ENCODE data around the gene TMEM98.

The TMEM98 gene

DNA sequence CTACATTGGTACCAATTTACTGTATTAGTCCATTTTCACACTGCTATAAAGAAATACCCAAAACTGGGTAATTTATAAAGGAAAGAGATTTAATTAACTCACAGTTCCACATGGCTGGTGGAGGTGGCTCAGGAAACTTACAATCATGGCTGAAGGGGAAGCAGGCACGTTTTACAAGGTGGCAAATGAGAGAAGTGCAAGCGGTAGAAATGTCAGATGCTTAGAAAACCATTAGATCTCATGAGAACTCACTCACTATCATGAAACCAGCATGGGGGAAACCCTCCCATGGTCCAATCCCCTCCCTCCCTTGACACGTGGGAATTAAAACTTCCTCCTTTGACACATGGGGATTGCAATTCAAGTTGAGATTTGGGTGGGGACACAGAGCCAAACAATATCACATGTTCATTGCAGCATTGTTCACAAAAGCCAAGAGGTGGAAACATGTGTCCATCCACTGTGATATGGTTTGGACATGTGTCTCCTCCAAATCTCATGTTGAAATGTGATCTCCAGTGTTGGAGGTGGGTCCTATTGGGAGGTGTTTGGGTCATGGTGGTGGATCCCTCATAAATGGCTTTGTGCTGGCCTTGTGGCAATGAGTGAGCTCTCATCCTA lies 60.6 kb downstream of the TMEM98 start:
- H3K9me3 ChIP-seq (ENCODE audit: control insufficient read depth in 1 of 2, low read length in 2 of 2): peaks cover 4 to 8% of the 10 kb centered on the region in 2 donors
- H3K4me3 ChIP-seq (ENCODE audit: low read depth in 1 of 2, low read length in 2 of 2): no peak overlapping the region
- no peaks in the 10 kb centered on the region for H3K27me3 ChIP-seq (ENCODE audit: control insufficient read depth in 1 of 2, insufficient read depth in 2 of 2, low read length in 2 of 2)
- H3K36me3 ChIP-seq (ENCODE audit: control insufficient read depth in 1 of 2, insufficient read depth in 2 of 2, low read length in 2 of 2): no peaks in the 10 kb centered on the region
- peaks cover 7 to 21% of the 10 kb centered on the region in 2 donors for H3K4me1 ChIP-seq (ENCODE audit: control insufficient read depth in 1 of 2, insufficient read depth in 2 of 2, low read length in 2 of 2)
- no peak overlapping the region for H3K27ac ChIP-seq (ENCODE audit: low read depth, low read length)
- no peak overlapping the region for H3K9ac ChIP-seq (ENCODE audit: low read depth in 1 of 2, low read length in 2 of 2)

DNA sequence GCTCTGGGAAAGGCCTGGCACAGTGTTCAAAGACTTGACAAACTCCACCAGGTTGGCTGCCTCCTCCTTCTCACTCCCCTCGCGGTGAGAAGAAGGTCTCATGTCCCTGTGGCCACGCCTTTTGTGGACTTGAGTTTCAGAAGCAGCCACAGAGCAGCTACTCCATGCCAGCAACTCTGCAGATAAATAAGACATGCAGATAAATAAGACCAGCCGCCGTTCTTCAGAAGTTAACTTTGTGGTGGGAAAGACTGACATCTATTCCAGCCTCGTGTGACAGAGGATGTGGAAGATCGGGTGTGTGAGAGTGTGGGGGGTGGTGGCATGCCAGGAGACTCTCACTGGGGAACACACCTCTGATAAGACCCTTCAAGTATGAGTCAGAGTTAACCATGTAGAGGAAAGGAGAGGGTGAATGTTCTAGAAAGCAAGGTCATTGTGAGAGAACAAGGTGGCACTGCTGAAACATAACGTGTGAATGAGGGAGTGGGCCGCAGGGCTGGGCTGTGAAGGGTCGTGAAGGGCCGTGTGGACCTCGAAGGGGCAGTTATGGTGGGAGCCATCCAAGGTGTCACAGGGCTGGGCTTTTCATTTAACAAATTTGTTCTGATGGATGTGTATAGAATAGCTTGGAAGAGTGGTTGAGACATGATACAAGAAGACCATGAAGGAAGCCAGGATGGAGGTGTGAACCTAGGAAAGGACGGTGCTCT lies 64.5 kb downstream of the TMEM98 start:
- no peak overlapping the region for H3K9ac ChIP-seq (ENCODE audit: low read depth in 1 of 2, low read length in 2 of 2)

DNA sequence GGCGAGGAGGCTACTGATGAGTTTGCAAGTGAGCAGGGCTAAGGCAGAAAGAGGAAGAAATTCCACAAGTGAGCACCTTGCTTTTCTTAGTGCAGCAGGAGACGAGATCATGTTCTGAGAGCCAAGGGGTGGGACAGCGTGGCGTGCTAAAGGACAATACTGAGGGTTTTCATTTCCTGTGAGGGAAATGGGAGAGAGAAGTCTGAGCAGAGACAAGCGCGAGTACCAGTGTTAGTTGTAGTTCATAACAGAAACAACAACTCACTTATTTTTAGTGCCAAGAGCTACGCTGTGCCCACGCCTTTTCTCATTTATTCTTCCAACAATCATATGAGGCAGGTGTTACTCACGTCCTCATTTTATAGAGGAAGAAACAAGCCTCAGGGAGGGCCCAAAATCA lies 66.0 kb downstream of the TMEM98 start:
- Histone ChIP-seq H3K27ac (ENCODE audit: low read depth, low read length) (no peak overlapping the region), H3K9ac (ENCODE audit: low read depth in 1 of 2, low read length in 2 of 2) (no peak overlapping the region), H3K4me1 (ENCODE audit: control insufficient read depth in 1 of 2, insufficient read depth in 2 of 2, low read length in 2 of 2) (peaks cover 15 to 25% of the 10 kb centered on the region in 2 donors), H3K4me3 (ENCODE audit: low read depth in 1 of 2, low read length in 2 of 2) (no peak overlapping the region), H3K9me3 (ENCODE audit: control insufficient read depth in 1 of 2, low read length in 2 of 2) (peaks cover 0 to 2% of the 10 kb centered on the region in 2 donors), H3K36me3 (ENCODE audit: control insufficient read depth in 1 of 2, insufficient read depth in 2 of 2, low read length in 2 of 2) (no peaks in the 10 kb centered on the region), H3K27me3 (ENCODE audit: control insufficient read depth in 1 of 2, insufficient read depth in 2 of 2, low read length in 2 of 2) (peaks cover 0 to 5% of the 10 kb centered on the region in 2 donors)

More for the DNA sequence above, 64.5 kb downstream of the TMEM98 start:
- H3K27me3 ChIP-seq (ENCODE audit: control insufficient read depth in 1 of 2, insufficient read depth in 2 of 2, low read length in 2 of 2): no peaks in the 10 kb centered on the region
- peaks cover 7 to 21% of the 10 kb centered on the region in 2 donors for H3K4me1 ChIP-seq (ENCODE audit: control insufficient read depth in 1 of 2, insufficient read depth in 2 of 2, low read length in 2 of 2)
- no peaks in the 10 kb centered on the region for H3K36me3 ChIP-seq (ENCODE audit: control insufficient read depth in 1 of 2, insufficient read depth in 2 of 2, low read length in 2 of 2)
- H3K4me3 ChIP-seq (ENCODE audit: low read depth in 1 of 2, low read length in 2 of 2): no peak overlapping the region
- no peak overlapping the region for H3K27ac ChIP-seq (ENCODE audit: low read depth, low read length)
- H3K9me3 ChIP-seq (ENCODE audit: control insufficient read depth in 1 of 2, low read length in 2 of 2): peaks cover 4 to 6% of the 10 kb centered on the region in 2 donors

Data from duodenal mucosa (tissue), 2 donors.